Left cardiac atrium (tissue), 4 donors: ENCODE measurements around the gene MBNL3. TPM values are rescaled to one million over a fixed set of nuclear protein-coding genes. Genes with fewer than 3 reads are reported as not detected.
"Not testable (repeated sequence)": the region's sequence is repeated elsewhere in the genome, so short reads cannot be mapped to it uniquely, and the experiment has no call there.

ENCODE experiments used
- ATAC-seq, 2 donors: fragments of 200-7000 bp; cut with Tn5 transposase; one replicate each; pipeline ENCODE4 v1.9.1; 2020; ENCODE audit warnings: mild to moderate bottlenecking in 2 of 2, moderate library complexity in 2 of 2
- DNase-seq: peaks from one replicate; pipeline ENCODE4 v3.0.0-alpha.2; 2020
- intact Hi-C, 2 donors: fragments of 100-400 bp; cut with DNase I; formaldehyde crosslinking; loops; one replicate each; pipeline versions ENCODE4 v1.14.1 to v1.15.1; 2022 to 2023
- total RNA-seq, 2 donors: library from RNA; stranded (reverse); fragmentation: NEBNext Ultra II Directional; extraction: Animal tissue kit (Norgen Biotek cat#: 25700); gene quantifications; one replicate each; pipeline ENCODE4 v1.2.1, GENCODE V29; 2021
- donor health status: DM: no; HTN: yes; CAD: no.
- donor health status: DM: no; HTN: yes; CAD: no; lungs with severe emphysema.
- donor health status: DM: yes; HTN: yes; CAD: no.
- donor health status: Dilated cardiomyopathy.

Gene MBNL3
- total RNA-seq, 2 donors from 2014 or later = 74.6 to 112 TPM

GRCh38 chrX:132393085-132393484 is 95.8 kb downstream of the MBNL3 start:
- ATAC-seq = no peak
- DNase-seq = no peak
- intact Hi-C loops = no loop called here

- DNase-seq = no peak
- no peak for ATAC-seq
- intact Hi-C loops = no loop called here
These were observed 98.0 kb downstream of the MBNL3 start for GRCh38 chrX:132390792-132391191.

- intact Hi-C loops = no loop called here
- ATAC-seq (no peak), DNase-seq (no peak)
These were observed 99.4 kb downstream of the MBNL3 start for GRCh38 chrX:132389480-132389879.

GRCh38 chrX:132388371-132388770 is 100.5 kb downstream of the MBNL3 start:
- no peak for DNase-seq
- intact Hi-C loops = no loop called here

GRCh38 chrX:132384301-132384700 is 104.5 kb downstream of the MBNL3 start:
- intact Hi-C loops = no loop called here
- DNase-seq = no peak
- no peak for ATAC-seq

More at GRCh38 chrX:132388371-132388770, 100.5 kb downstream of the MBNL3 start:
- no peak for ATAC-seq

GRCh38 chrX:132382068-132382467 is 106.8 kb downstream of the MBNL3 start:
- intact Hi-C loops = no loop called here
- DNase-seq = no peak
- ATAC-seq = no peak

GRCh38 chrX:132378281-132378680 is 110.6 kb downstream of the MBNL3 start:
- no peak for ATAC-seq
- DNase-seq = no peak
- intact Hi-C loops = no loop called here

- intact Hi-C loops = no loop called here
- DNase-seq = no peak
- ATAC-seq = no peak
These were observed 112.9 kb downstream of the MBNL3 start for GRCh38 chrX:132375941-132376340.

GRCh38 chrX:132373610-132374009 is 115.2 kb downstream of the MBNL3 start:
- ATAC-seq (no peak), DNase-seq (no peak)
- intact Hi-C loops = no loop called here

- DNase-seq (no peak), ATAC-seq (no peak)
- intact Hi-C loops = no loop called here
These were observed 119.1 kb downstream of the MBNL3 start for GRCh38 chrX:132369617-132370326.

- no peak for DNase-seq
- intact Hi-C loops = no loop called here
- ATAC-seq = no peak
These were observed 120.9 kb downstream of the MBNL3 start for GRCh38 chrX:132367984-132368383.

- DNase-seq (no peak), ATAC-seq (no peak)
- intact Hi-C loops = no loop called here
These were observed 121.5 kb downstream of the MBNL3 start for GRCh38 chrX:132367314-132367713.

GRCh38 chrX:132365490-132365889 is 123.3 kb downstream of the MBNL3 start:
- intact Hi-C loops = no loop called here
- ATAC-seq = no peak
- no peak for DNase-seq

GRCh38 chrX:132364313-132364712 is 124.5 kb downstream of the MBNL3 start:
- intact Hi-C loops = no loop called here
- no peak for ATAC-seq
- no peak for DNase-seq

- intact Hi-C loops = no loop called here
- DNase-seq (no peak), ATAC-seq (no peak)
These were observed 135.4 kb downstream of the MBNL3 start for GRCh38 chrX:132353430-132353829.

- intact Hi-C loops = no loop called here
- ATAC-seq = no peak
- DNase-seq = no peak
These were observed 152.7 kb downstream of the MBNL3 start for GRCh38 chrX:132336172-132336571.

- no peak for ATAC-seq
- no peak for DNase-seq
- intact Hi-C loops = no loop called here
These were observed 155.5 kb downstream of the MBNL3 start for GRCh38 chrX:132333351-132333750.

- ATAC-seq (no peak), DNase-seq (no peak)
- intact Hi-C loops = no loop called here
These were observed 157.3 kb downstream of the MBNL3 start for GRCh38 chrX:132331532-132331931.

- intact Hi-C loops = no loop called here
- no peak for DNase-seq
- no peak for ATAC-seq
These were observed 157.8 kb downstream of the MBNL3 start for GRCh38 chrX:132331000-132331399.

- intact Hi-C loops = no loop called here
- ATAC-seq (no peak), DNase-seq (no peak)
These were observed 158.6 kb downstream of the MBNL3 start for GRCh38 chrX:132330156-132330729.

GRCh38 chrX:132326960-132327359 is 161.9 kb downstream of the MBNL3 start:
- DNase-seq, intact Hi-C loops, ATAC-seq: not testable (repeated sequence)
